H9 (cell line): ENCODE data around the gene CERS6. TPM values are rescaled to one million over a fixed set of nuclear protein-coding genes. Genes with fewer than 3 reads are reported as not detected.

Source experiments
- DNase-seq: peaks from one replicate; pipeline ENCODE4 v3.0.0-alpha.2; 2017
- H2AFZ ChIP-seq: one replicate; pipeline ENCODE4 v1.6.1; 2013; ENCODE audit warnings: mild to moderate bottlenecking, low read length, control low read depth, moderate library complexity
- H2AK5ac ChIP-seq: 2 replicates; pipeline ENCODE4 v1.6.1; 2013; ENCODE audit warnings: low read length, control low read depth, mixed read lengths; ENCODE audit not compliant: insufficient read length
- H2BK120ac ChIP-seq: one replicate; pipeline ENCODE4 v1.6.1; 2013; ENCODE audit warnings: low read depth, mild to moderate bottlenecking, low read length, control low read depth, inconsistent platforms; ENCODE audit not compliant: poor library complexity, severe bottlenecking
- H2BK12ac ChIP-seq: 2 replicates; pipeline ENCODE4 v1.6.1; 2013; ENCODE audit warnings: low read length, control low read depth, mixed read lengths, low read depth; ENCODE audit not compliant: insufficient read length
- H2BK15ac ChIP-seq: 2 replicates; pipeline ENCODE4 v1.6.1; 2013; ENCODE audit warnings: low read depth, low read length, control low read depth
- H2BK20ac ChIP-seq: one replicate; pipeline ENCODE4 v1.6.1; 2013; ENCODE audit warnings: low read depth, mild to moderate bottlenecking, low read length, control low read depth, inconsistent platforms; ENCODE audit not compliant: poor library complexity, severe bottlenecking
- H2BK5ac ChIP-seq: 2 replicates; pipeline ENCODE4 v1.6.1; 2013; ENCODE audit warnings: low read length, control low read depth, mixed read lengths; ENCODE audit not compliant: insufficient read length
- H3K14ac ChIP-seq: 2 replicates; pipeline ENCODE4 v1.6.1; 2013; ENCODE audit warnings: low read length, control low read depth; ENCODE audit not compliant: insufficient read depth
- H3K18ac ChIP-seq: 2 replicates; pipeline ENCODE4 v1.6.1; 2013; ENCODE audit warnings: low read depth, mild to moderate bottlenecking, mixed read lengths, low read length, control low read depth; ENCODE audit not compliant: insufficient read length
- H3K23ac ChIP-seq: 2 replicates; pipeline ENCODE4 v1.6.1; 2013; ENCODE audit warnings: low read length, control low read depth, mixed read lengths, low read depth; ENCODE audit not compliant: insufficient read length
- H3K23me2 ChIP-seq: 2 replicates; pipeline ENCODE4 v1.6.1; 2013; ENCODE audit warnings: low read depth, mild to moderate bottlenecking, mixed read lengths, low read length, control low read depth; ENCODE audit not compliant: insufficient read length, poor library complexity, severe bottlenecking
- H3K27ac ChIP-seq: 2 replicates; pipeline ENCODE4 v1.5.1; 2013; ENCODE audit warnings: low read length, control low read depth, mixed read lengths, low read depth; ENCODE audit not compliant: insufficient read length
- H3K27me3 ChIP-seq: 2 replicates; pipeline ENCODE4 v1.6.1; 2013; ENCODE audit warnings: low read length, control low read depth, inconsistent platforms; ENCODE audit not compliant: insufficient read depth
- H3K4ac ChIP-seq: 2 replicates; pipeline ENCODE4 v1.6.1; 2013; ENCODE audit warnings: low read depth, mild to moderate bottlenecking, control low read depth, inconsistent platforms, low read length, moderate library complexity
- H3K4me1 ChIP-seq: 2 replicates; pipeline ENCODE4 v1.6.1; 2013; ENCODE audit warnings: low read length, control low read depth, inconsistent platforms; ENCODE audit not compliant: insufficient read depth
- H3K4me2 ChIP-seq: 2 replicates; pipeline ENCODE4 v1.6.1; 2013; ENCODE audit warnings: low read length, control low read depth, mixed read lengths; ENCODE audit not compliant: insufficient read length, insufficient read depth
- H3K56ac ChIP-seq: 2 replicates; pipeline ENCODE4 v1.6.1; 2013; ENCODE audit warnings: low read depth, mild to moderate bottlenecking, mixed read lengths, low read length, control low read depth; ENCODE audit not compliant: insufficient read length
- H3K79me1 ChIP-seq: 2 replicates; pipeline ENCODE4 v1.6.1; 2013; ENCODE audit warnings: low read depth, mild to moderate bottlenecking, moderate library complexity, low read length, control low read depth, inconsistent platforms; ENCODE audit not compliant: insufficient read depth, poor library complexity, severe bottlenecking
- H3K79me2 ChIP-seq: 2 replicates; pipeline ENCODE4 v1.6.1; 2013; ENCODE audit warnings: low read length, control low read depth, inconsistent platforms; ENCODE audit not compliant: insufficient read depth
- H3K9ac ChIP-seq: 2 replicates; pipeline ENCODE4 v1.6.1; 2013; ENCODE audit warnings: low read length, control low read depth, mixed read lengths; ENCODE audit not compliant: insufficient read length; ENCODE audit errors: extremely low read depth
- H3K9me3 ChIP-seq: one replicate; pipeline ENCODE4 v1.6.1; 2013; ENCODE audit warnings: low read depth, low read length, inconsistent platforms; ENCODE audit not compliant: control insufficient read depth
- H3T11ph ChIP-seq: one replicate; pipeline ENCODE4 v1.6.1; 2013; ENCODE audit warnings: mild to moderate bottlenecking, low read length, control low read depth, inconsistent platforms
- H4K20me1 ChIP-seq: one replicate; pipeline ENCODE4 v1.6.1; 2013; ENCODE audit not compliant: control insufficient read depth, insufficient read length, insufficient read depth
- H4K5ac ChIP-seq: 2 replicates; pipeline ENCODE4 v1.6.1; 2013; ENCODE audit warnings: low read depth, mild to moderate bottlenecking, mixed read lengths, low read length, control low read depth; ENCODE audit not compliant: insufficient read length
- H4K8ac ChIP-seq: replicated peaks from 2 replicates; pipeline ENCODE4 v1.6.1; 2013; ENCODE audit warnings: low read length, control low read depth, mixed read lengths, low read depth; ENCODE audit not compliant: insufficient read length
- H4K91ac ChIP-seq: 2 replicates; pipeline ENCODE4 v1.6.1; 2013; ENCODE audit warnings: low read depth, mild to moderate bottlenecking, moderate library complexity, mixed read lengths, low read length, control low read depth; ENCODE audit not compliant: insufficient read length
- H3K27ac Mint-ChIP-seq, 3 experiments: 2 replicates in 2 of 3; 3 replicates in 1 of 3; pipeline ENCODE4 v1.8.0; 2020 to 2021; ENCODE audit warnings: mixed read lengths in 3 of 3, mild to moderate bottlenecking in 1 of 3, moderate library complexity in 1 of 3
- H3K27me3 Mint-ChIP-seq: 2 replicates; pipeline ENCODE4 v1.8.0; 2021; ENCODE audit warnings: low read depth, mild to moderate bottlenecking, moderate library complexity, mixed read lengths
- H3K36me3 Mint-ChIP-seq, 3 experiments: 2 replicates in 2 of 3; 3 replicates in 1 of 3; pipeline ENCODE4 v1.8.0; 2020 to 2021; ENCODE audit warnings: low read depth in 3 of 3, mixed read lengths in 3 of 3; ENCODE audit not compliant: insufficient read depth in 1 of 3
- H3K4me1 Mint-ChIP-seq, 2 experiments: 2 replicates each; pipeline ENCODE4 v1.8.0; 2020; ENCODE audit warnings: mixed read lengths in 2 of 2
- H3K4me3 Mint-ChIP-seq, 2 experiments: 2 replicates in 1 of 2; 3 replicates in 1 of 2; pipeline ENCODE4 v1.8.0; 2020 to 2021; ENCODE audit warnings: mild to moderate bottlenecking in 2 of 2, mixed read lengths in 2 of 2, moderate library complexity in 1 of 2
- H3K9me3 Mint-ChIP-seq, 2 experiments: 2 replicates in 1 of 2; 3 replicates in 1 of 2; pipeline ENCODE4 v1.8.0; 2020; ENCODE audit warnings: mild to moderate bottlenecking in 2 of 2, mixed read lengths in 2 of 2, moderate library complexity in 1 of 2
- CTCF ChIP-seq: fragments of 200-600 bp; sonication (generic); conservative IDR thresholded peaks from 3 replicates; pipeline ENCODE4 v1.8.0; 2021; ENCODE audit warnings: antibody characterized with exemption, mild to moderate bottlenecking
- WGBS: extraction: QIAGEN DNeasy Blood & Tissue Kit; methylation state at CpG from one replicate; pipeline ENCODE4 v1.1.7; 2013; ENCODE audit warnings: missing lambda C conversion rate, low lambda C conversion rate, mixed read lengths; ENCODE audit not compliant: insufficient read length; ENCODE audit errors: extremely low coverage; 5-methylcytosine and 5-hydroxymethylcytosine counted together
- total RNA-seq: library from RNA; stranded (reverse); gene quantifications from 2 replicates; pipeline ENCODE4 v1.2.1, GENCODE V29; 2021

Gene CERS6
- total RNA-seq, 1 experiment from 2014 or later: 17.7 TPM

GRCh38 chr2:168796583-168797285 is 340.7 kb downstream of the CERS6 start:
- DNase-seq: no peak
- WGBS: no CpG with 5 or more reads among the region's 8 CpGs
- H4K5ac ChIP-seq: no peak overlapping the region
- H3K4me1 Mint-ChIP-seq: peaks cover 23 to 26% of the 10 kb centered on the region in 2 experiments
- H2BK15ac ChIP-seq: no peak overlapping the region
- no peak overlapping the region for H3K9ac ChIP-seq
- H3K27me3 ChIP-seq: no peaks in the 10 kb centered on the region
- no peak overlapping the region for H3K56ac ChIP-seq
- TF ChIP-seq CTCF: no peak
- no peak overlapping the region for H2BK120ac ChIP-seq
- H3T11ph ChIP-seq: no peak overlapping the region
- H2AFZ ChIP-seq: no peak overlapping the region
- H3K27ac Mint-ChIP-seq: 0 out of 7 replicates have a peak overlapping the region, but pooled peaks of 1 of the 3 experiments have one; percentile 4
- no peak overlapping the region for H3K4ac ChIP-seq
- no peaks in the 10 kb centered on the region for H3K9me3 Mint-ChIP-seq
- peaks cover 12% of the 10 kb centered on the region for H3K27me3 Mint-ChIP-seq
- no peak overlapping the region for H3K23ac ChIP-seq
- H3K79me1 ChIP-seq: no peaks in the 10 kb centered on the region
- no peak overlapping the region for H2BK12ac ChIP-seq
- H3K4me1 ChIP-seq: peaks cover 17% of the 10 kb centered on the region; the same call in 1 of the 2 replicates
- no peaks in the 10 kb centered on the region for H3K79me2 ChIP-seq
- no peaks in the 10 kb centered on the region for H3K9me3 ChIP-seq
- H3K18ac ChIP-seq: no peak overlapping the region
- H3K23me2 ChIP-seq: no peaks in the 10 kb centered on the region
- H2BK20ac ChIP-seq: no peak overlapping the region
- H3K4me2 ChIP-seq: no peak overlapping the region
- H3K4me3 Mint-ChIP-seq: no peak overlapping the region
- H2AK5ac ChIP-seq: no peak overlapping the region
- no peaks in the 10 kb centered on the region; a peak in 1 of 7 replicates for H3K36me3 Mint-ChIP-seq
- no peak overlapping the region for H4K8ac ChIP-seq
- no peak overlapping the region for H3K14ac ChIP-seq
- no peak overlapping the region for H3K27ac ChIP-seq
- no peak overlapping the region for H4K91ac ChIP-seq
- no peak overlapping the region for H2BK5ac ChIP-seq
- no peaks in the 10 kb centered on the region for H4K20me1 ChIP-seq
